ENCODE data around the gene ASIC5.

Gene ASIC5

DNA sequence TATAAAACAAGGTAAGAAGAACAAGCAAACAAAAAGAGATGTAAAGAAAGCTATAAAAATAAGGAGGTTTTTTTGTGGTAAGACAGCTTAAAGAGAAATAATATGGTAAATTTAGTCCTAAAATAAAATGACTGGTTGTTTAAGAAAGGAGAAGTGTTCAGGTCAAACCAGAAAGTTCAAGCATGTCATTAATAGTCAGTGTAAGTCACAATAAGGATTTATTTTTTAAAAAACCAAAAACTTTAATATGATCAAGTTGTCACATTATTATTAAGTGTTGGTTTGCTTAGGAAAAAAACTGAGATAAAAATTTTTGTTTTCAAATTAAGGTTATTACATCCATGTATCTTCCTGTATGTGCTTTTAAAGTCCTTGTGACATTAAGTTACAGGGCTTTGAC lies 19.1 kb downstream of the ASIC5 start:
- Mint-ChIP-seq H3K27me3 (peaks cover 2% of the 10 kb centered on the region), H3K4me3 (no peak overlapping the region), H3K36me3 (ENCODE audit: low read depth) (no peaks in the 10 kb centered on the region), H3K27ac (no peak overlapping the region), H3K4me1 (ENCODE audit: low read depth) (no peaks in the 10 kb centered on the region), H3K9me3 (no peaks in the 10 kb centered on the region)
- DNase-seq = no peak

- Mint-ChIP-seq H3K27me3 (peaks cover 7% of the 10 kb centered on the region), H3K36me3 (ENCODE audit: low read depth) (no peaks in the 10 kb centered on the region)
Observed at GRCh38 chr4:155842080-155842479, 24.0 kb downstream of the ASIC5 start.

GRCh38 chr4:155837203-155837796 lies 28.8 kb downstream of the ASIC5 start:
- H3K9me3 Mint-ChIP-seq = no peaks in the 10 kb centered on the region
- peaks cover 5% of the 10 kb centered on the region for H3K27me3 Mint-ChIP-seq
- DNase-seq = no peak
- no peaks in the 10 kb centered on the region for H3K36me3 Mint-ChIP-seq (ENCODE audit: low read depth)
- no peaks in the 10 kb centered on the region for H3K4me1 Mint-ChIP-seq (ENCODE audit: low read depth)
- no peak overlapping the region for H3K4me3 Mint-ChIP-seq
- no peak overlapping the region for H3K27ac Mint-ChIP-seq

More at GRCh38 chr4:155842080-155842479, 24.0 kb downstream of the ASIC5 start:
- Mint-ChIP-seq H3K4me3 (no peak overlapping the region), H3K27ac (no peak overlapping the region), H3K4me1 (ENCODE audit: low read depth) (no peaks in the 10 kb centered on the region), H3K9me3 (no peaks in the 10 kb centered on the region)
- DNase-seq = no peak

GRCh38 chr4:155832664-155833063 lies 33.4 kb downstream of the ASIC5 start:
- no peaks in the 10 kb centered on the region for H3K9me3 Mint-ChIP-seq
- H3K36me3 Mint-ChIP-seq (ENCODE audit: low read depth) = no peaks in the 10 kb centered on the region
- no peak overlapping the region for H3K27ac Mint-ChIP-seq
- no peaks in the 10 kb centered on the region for H3K27me3 Mint-ChIP-seq
- no peaks in the 10 kb centered on the region for H3K4me1 Mint-ChIP-seq (ENCODE audit: low read depth)
- DNase-seq = no peak
- no peak overlapping the region for H3K4me3 Mint-ChIP-seq

DNA sequence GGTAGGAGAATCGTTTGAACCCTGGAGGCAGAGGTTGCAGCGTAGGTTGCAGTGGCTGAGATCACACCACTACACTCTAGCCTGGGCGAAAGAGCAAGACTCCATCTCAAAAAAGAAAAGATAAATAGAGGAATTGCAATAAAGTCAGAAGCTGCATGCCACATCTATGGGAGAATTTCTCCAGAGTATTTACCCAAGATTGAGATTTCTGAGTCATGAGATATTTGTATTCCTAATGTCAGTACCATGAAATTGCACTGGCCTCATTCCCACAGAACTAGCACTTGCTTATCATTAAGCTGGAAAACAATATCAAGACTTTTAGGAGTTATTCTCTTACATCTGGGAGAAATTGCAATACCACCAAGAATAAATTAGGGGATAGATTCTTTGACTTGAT lies 37.4 kb downstream of the ASIC5 start:
- Mint-ChIP-seq H3K27ac (no peak overlapping the region), H3K4me1 (ENCODE audit: low read depth) (no peaks in the 10 kb centered on the region), H3K36me3 (ENCODE audit: low read depth) (no peaks in the 10 kb centered on the region), H3K9me3 (no peaks in the 10 kb centered on the region), H3K27me3 (peaks cover 12% of the 10 kb centered on the region), H3K4me3 (no peak overlapping the region)
- DNase-seq = no peak

- Mint-ChIP-seq H3K4me3 (no peak overlapping the region), H3K36me3 (ENCODE audit: low read depth) (no peaks in the 10 kb centered on the region), H3K27ac (no peak overlapping the region), H3K4me1 (ENCODE audit: low read depth) (no peaks in the 10 kb centered on the region), H3K9me3 (no peaks in the 10 kb centered on the region), H3K27me3 (peaks cover 23% of the 10 kb centered on the region)
- DNase-seq = no peak
Observed at GRCh38 chr4:155822572-155822971, 43.5 kb downstream of the ASIC5 start.

DNA sequence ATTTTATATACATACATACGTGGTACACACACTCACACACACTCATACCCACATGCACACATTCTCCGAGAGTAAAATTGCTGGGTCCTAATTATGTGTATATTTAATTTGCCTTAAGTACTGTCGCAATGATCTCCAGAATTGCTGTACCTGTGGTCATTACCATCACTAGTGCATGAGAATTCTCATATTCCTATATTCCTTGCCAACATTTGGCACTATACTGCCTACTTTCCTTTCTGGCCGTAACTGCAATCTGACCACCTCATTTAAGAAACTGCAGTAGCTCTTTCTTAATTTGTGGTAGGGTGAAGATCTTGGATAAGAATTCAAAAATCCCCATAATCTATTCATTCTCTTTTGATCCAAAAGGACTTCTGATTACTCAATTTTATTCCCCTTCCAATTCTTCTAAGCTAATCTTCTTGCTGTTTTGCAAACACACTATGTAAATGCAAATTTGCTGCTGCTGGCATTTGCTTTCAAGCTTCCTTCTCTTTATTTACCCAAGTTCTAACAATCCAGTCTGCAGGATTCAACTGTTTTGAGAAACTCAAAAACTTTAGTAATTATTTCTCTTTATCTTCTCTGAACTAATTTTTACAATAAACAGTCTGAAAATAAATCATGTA lies 45.1 kb downstream of the ASIC5 start:
- Mint-ChIP-seq H3K4me3 (no peak overlapping the region), H3K27ac (no peak overlapping the region), H3K27me3 (peaks cover 26% of the 10 kb centered on the region), H3K9me3 (no peaks in the 10 kb centered on the region), H3K4me1 (ENCODE audit: low read depth) (no peaks in the 10 kb centered on the region), H3K36me3 (ENCODE audit: low read depth) (no peaks in the 10 kb centered on the region)
- DNase-seq = no peak

GRCh38 chr4:155819066-155819465 lies 47.0 kb downstream of the ASIC5 start:
- H3K9me3 Mint-ChIP-seq = no peaks in the 10 kb centered on the region
- DNase-seq = no peak
- no peaks in the 10 kb centered on the region for H3K36me3 Mint-ChIP-seq (ENCODE audit: low read depth)
- no peak overlapping the region for H3K4me3 Mint-ChIP-seq
- no peak overlapping the region for H3K27ac Mint-ChIP-seq
- peaks cover 21% of the 10 kb centered on the region for H3K27me3 Mint-ChIP-seq
- H3K4me1 Mint-ChIP-seq (ENCODE audit: low read depth) = no peaks in the 10 kb centered on the region

DNA sequence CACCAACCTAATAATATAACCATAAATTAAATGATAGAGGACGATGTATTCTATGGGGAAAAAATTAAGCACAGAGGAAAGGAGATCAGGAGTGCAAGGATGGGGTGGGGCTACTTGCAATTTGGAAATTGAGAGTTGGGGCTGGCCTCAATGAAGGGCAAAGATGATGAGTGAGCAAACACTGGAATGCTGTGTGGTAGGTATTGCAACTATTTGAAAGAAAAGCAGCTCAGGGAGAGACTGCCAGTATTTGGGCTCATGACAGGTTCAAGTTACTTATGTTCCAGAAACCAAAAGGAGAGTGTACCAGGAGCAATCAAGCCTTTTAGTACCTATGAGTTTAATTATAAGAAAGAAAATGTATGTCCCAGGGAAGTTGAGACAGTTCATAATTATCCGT lies 47.4 kb downstream of the ASIC5 start:
- Mint-ChIP-seq H3K4me1 (ENCODE audit: low read depth) (no peaks in the 10 kb centered on the region), H3K27me3 (peaks cover 21% of the 10 kb centered on the region), H3K4me3 (no peak overlapping the region), H3K9me3 (no peaks in the 10 kb centered on the region), H3K36me3 (ENCODE audit: low read depth) (no peaks in the 10 kb centered on the region), H3K27ac (no peak overlapping the region)
- no peak for DNase-seq

DNA sequence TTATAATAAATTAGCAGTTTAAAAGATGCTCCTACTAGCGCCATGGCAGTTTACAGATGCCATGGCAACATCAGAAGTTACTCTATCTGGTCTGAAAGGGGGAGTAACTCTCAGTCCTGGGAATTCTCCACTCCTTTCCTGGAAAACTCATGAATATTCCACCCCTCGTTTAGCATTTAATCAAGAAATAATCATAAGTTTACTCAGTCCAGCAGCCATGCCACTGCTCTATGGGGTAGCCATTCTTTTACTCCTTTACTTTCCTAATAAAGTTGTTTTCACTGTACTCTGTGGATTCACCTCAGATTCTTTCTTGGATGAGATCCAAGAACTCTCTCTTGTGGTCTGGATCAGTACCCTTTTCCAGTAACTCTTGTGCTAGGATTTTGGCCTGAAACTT lies 55.0 kb downstream of the ASIC5 start:
- no peak for DNase-seq
- no peaks in the 10 kb centered on the region for H3K36me3 Mint-ChIP-seq (ENCODE audit: low read depth)
- no peak overlapping the region for H3K27ac Mint-ChIP-seq
- no peaks in the 10 kb centered on the region for H3K4me1 Mint-ChIP-seq (ENCODE audit: low read depth)
- H3K27me3 Mint-ChIP-seq = peaks cover 2% of the 10 kb centered on the region
- H3K9me3 Mint-ChIP-seq = no peaks in the 10 kb centered on the region
- no peak overlapping the region for H3K4me3 Mint-ChIP-seq

DNA sequence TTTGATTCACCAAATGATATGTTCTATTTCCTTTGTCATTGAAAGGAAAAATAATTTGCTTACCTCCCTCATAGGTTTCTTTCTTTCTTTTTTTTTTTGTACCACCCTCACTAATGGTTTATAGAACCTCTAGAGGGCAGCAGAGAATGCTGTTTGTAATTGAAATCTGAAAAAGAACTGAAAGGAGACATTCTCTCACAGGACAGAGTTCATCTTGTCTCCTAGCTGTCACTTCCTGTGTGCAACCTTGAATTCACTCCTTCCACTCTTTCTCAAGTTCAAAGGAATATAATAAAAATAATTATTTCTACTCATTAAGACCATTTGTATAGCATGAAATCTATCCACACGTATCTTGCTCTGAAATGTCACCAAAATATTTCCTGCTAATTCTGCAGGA lies 56.2 kb downstream of the ASIC5 start:
- no peak overlapping the region for H3K4me3 Mint-ChIP-seq
- H3K4me1 Mint-ChIP-seq (ENCODE audit: low read depth) = no peaks in the 10 kb centered on the region
- no peaks in the 10 kb centered on the region for H3K36me3 Mint-ChIP-seq (ENCODE audit: low read depth)
- DNase-seq = no peak
- H3K27me3 Mint-ChIP-seq = no peaks in the 10 kb centered on the region
- H3K27ac Mint-ChIP-seq = no peak overlapping the region
- H3K9me3 Mint-ChIP-seq = no peaks in the 10 kb centered on the region

DNA sequence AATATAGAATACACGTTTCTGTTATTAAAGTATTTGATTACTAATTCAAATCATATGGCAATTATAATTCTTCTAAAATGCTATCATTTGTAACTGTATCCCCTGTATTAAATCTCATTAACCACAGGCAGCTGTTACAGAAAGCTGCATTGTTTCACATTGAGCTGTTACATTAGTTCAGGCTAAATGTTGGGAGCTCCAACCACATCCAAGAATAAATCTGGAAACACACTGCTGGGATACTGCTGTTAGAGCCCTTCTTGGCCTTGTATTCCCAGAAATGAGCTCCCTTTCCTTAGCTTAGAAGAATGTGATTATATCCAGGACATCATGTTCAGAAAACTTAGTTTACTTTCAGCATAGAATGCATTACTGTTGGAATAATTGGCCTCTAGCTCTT lies 59.1 kb downstream of the ASIC5 start:
- no peaks in the 10 kb centered on the region for H3K4me1 Mint-ChIP-seq (ENCODE audit: low read depth)
- DNase-seq = no peak
- H3K36me3 Mint-ChIP-seq (ENCODE audit: low read depth) = no peaks in the 10 kb centered on the region
- no peaks in the 10 kb centered on the region for H3K9me3 Mint-ChIP-seq
- no peaks in the 10 kb centered on the region for H3K27me3 Mint-ChIP-seq
- no peak overlapping the region for H3K4me3 Mint-ChIP-seq
- H3K27ac Mint-ChIP-seq = no peak overlapping the region

DNA sequence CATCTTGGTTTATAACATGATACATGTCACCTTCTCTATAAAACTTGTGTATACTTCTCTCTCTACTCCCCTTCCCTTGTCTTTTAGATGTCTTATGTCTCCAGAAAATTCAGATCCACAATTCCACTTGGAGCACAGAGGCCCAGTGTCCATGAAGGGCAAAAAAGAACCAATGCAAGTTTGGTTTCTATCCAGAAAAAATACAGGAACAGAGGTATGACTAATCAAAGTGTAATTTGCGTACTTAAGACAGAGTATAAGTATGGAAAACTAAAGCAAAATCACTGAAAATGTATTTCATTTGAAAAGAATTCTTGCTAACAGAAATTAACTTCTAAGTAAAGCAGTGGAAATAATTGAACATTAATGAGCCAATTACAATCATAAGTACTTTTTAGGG lies 61.1 kb downstream of the ASIC5 start:
- Mint-ChIP-seq H3K27ac (no peak overlapping the region), H3K36me3 (ENCODE audit: low read depth) (no peaks in the 10 kb centered on the region), H3K27me3 (no peaks in the 10 kb centered on the region), H3K4me3 (no peak overlapping the region), H3K9me3 (no peaks in the 10 kb centered on the region), H3K4me1 (ENCODE audit: low read depth) (no peaks in the 10 kb centered on the region)
- DNase-seq = no peak

- no peaks in the 10 kb centered on the region for H3K9me3 Mint-ChIP-seq
- H3K4me3 Mint-ChIP-seq = no peak overlapping the region
- H3K27ac Mint-ChIP-seq = no peak overlapping the region
- H3K27me3 Mint-ChIP-seq = no peaks in the 10 kb centered on the region
- no peak for DNase-seq
- H3K36me3 Mint-ChIP-seq (ENCODE audit: low read depth) = no peaks in the 10 kb centered on the region
- peaks cover 7% of the 10 kb centered on the region for H3K4me1 Mint-ChIP-seq (ENCODE audit: low read depth)
Observed at GRCh38 chr4:155802190-155802959, 63.7 kb downstream of the ASIC5 start.

DNA sequence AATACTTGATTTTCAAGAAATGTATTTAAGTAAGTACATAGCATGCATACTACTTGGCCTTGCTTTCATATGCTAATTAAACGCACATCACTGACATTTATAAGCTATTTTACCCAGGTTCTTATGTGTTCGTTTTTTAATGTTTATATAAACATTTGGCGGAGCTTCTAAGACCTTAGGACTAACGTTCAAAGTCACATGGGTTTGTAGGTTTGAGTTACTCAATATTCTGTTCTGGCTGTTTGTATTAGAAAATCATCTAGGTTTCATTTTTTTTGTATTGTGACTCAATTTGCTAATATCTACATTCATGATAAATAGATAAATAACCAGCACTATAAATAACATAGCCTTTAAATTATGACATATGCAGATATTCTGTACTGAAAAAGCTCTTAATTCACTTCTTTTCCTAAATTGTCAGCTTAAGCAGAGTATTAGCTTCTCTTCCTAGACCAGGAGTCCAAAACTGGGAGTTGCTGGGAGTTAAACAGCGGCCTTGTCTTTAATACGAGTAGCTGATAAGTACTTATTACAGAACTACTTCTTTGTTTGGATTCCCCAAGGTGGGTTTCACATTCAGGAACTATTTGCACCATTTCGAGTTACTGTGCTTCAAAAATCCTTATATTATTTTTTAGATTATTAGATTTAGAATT lies 65.3 kb downstream of the ASIC5 start:
- no peaks in the 10 kb centered on the region for H3K9me3 Mint-ChIP-seq

More for the DNA sequence above, 65.3 kb downstream of the ASIC5 start:
- peaks cover 3% of the 10 kb centered on the region for H3K27me3 Mint-ChIP-seq
- H3K4me1 Mint-ChIP-seq (ENCODE audit: low read depth) = peaks cover 7% of the 10 kb centered on the region
- H3K4me3 Mint-ChIP-seq = no peak overlapping the region
- H3K36me3 Mint-ChIP-seq (ENCODE audit: low read depth) = no peaks in the 10 kb centered on the region
- no peak for DNase-seq
- no peak overlapping the region for H3K27ac Mint-ChIP-seq

Measured in activated T-cell treated with anti-CD3 and anti-CD28 coated beads, Interleukin-2, amount 50 U/mL, for 24 hours (primary cell).